HG02885 (cell line): ENCODE data around the gene NTNG1.
"Not testable (repeated sequence)": the region's sequence is repeated elsewhere in the genome, so short reads cannot be mapped to it uniquely, and the experiment has no call there.

ENCODE experiments used
- ATAC-seq: cut with Tn5 transposase; IDR thresholded peaks from one replicate; pipeline ENCODE4 v1.9.1; 2021; ENCODE audit warnings: mild to moderate bottlenecking; ENCODE audit not compliant: unreplicated experiment, poor library complexity

Gene NTNG1

DNA sequence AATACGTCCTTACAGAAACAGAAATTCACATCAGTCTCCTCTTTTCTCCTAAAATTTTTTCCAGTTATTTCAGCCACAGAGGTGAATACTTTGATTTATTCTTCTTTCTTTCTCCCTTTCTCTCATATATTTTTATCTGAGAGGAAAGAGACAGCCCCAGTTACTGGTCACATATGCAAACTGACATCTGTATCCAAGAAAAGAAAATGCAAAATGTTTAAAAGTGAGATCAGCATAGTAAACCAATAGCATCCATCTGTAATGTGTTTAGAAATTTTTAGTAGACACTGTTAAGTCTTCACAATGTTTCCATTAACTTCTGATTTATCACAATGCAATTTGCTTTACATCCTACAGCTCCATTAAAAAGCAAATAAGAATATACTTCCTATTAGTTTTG lies 53.5 kb downstream of the NTNG1 start:
- ATAC-seq: no peak

DNA sequence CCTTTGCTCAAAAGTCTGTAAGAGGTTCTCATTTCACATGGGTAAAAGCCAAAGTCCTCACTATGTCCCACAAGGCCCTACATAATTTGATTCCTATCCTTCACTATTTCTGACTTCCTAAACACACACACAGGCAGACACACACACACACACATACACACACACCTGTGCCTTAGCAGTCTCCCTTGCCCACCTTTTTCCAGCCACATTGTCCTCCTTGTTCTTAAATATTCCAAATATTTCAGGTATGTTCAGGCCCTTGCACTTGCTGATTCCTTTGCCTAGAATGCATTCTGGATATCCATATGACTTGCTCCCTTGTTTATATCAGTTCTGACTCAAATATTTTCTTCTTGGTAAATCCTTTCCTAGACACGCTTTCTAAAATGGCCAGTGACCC lies 54.6 kb downstream of the NTNG1 start:
- no peak for ATAC-seq

DNA sequence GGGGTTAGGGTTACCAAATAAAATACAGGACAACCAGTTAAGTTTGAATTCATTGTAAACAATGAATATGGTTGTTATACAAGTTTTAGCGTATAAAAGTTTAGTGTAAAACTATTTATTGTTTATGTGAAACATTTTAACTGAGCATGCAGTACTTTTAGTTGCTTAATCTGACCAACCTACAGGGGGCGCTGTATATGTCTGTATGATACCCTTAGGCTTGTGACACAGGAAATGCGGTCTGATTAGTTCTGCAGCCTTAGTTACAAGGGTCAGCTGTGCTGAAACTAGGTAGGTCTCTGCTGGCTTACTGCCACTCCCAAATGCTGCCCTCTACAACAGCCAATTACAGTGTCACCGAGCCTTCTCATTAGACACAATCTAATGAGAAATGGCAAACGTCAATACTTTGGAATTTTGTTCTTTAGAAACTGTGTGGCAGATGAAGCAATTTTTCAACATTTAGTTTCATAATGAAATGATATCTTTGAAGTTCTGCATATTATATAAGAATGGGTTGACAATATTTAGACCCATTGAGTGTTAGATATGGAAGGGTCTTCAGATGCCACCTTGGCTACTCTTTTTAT lies 56.2 kb downstream of the NTNG1 start:
- peak; percentile 82 for ATAC-seq

DNA sequence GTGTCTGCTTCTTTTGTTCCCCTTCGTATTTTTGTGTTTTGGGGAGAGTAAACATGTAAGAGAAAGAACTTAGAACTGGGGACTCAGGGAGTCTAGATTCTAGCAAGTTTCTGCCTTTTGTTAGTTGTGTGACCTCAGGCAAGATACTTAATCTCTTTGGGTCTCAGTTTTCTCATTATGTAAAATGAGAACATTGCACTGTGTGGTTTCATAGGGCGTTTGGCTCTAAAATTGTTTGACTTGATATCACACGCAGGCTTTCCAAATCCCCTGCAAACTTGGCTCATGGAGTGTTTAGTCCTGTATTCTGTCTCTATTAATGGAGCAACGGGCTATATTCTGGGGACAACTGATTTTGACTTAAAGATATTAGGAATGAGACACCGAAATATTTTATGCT lies 57.7 kb downstream of the NTNG1 start:
- no peak for ATAC-seq

DNA sequence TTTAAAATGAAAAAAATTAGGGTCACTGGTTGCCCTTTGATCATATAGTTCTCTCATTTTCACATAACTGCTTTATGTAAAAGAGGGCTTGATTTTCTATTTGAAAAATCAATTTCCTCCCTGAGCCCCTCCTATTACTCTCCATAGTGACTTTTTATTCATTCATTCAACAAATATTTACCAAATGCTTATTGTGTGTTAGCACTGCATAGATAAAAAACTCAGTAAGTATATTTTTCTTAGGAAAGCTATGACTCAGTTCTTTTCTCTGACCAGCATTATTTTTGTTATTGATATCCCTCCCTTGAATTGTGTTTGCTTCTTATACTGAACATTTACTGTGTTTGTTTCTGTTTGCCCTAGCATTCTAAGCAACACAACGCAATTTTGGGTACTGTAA lies 59.8 kb downstream of the NTNG1 start:
- no peak for ATAC-seq

DNA sequence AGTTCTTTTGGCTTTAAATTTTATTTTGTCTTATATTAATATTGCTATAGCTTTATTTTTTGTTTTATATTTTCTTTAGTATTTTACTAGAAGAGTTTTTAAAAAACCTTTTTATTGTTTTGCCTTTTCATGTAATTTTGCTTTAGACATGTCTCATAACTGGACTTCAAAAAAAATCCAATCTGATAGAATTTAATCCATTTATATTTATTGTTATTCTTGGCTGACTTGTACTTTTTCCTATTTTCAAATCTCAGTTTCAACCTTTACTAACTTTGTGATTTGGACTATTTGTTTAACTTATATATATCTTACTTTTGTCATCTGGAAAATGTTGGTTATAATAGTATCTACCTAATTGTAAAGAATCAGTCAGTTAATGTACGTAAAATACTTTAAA lies 61.2 kb downstream of the NTNG1 start:
- no peak for ATAC-seq

DNA sequence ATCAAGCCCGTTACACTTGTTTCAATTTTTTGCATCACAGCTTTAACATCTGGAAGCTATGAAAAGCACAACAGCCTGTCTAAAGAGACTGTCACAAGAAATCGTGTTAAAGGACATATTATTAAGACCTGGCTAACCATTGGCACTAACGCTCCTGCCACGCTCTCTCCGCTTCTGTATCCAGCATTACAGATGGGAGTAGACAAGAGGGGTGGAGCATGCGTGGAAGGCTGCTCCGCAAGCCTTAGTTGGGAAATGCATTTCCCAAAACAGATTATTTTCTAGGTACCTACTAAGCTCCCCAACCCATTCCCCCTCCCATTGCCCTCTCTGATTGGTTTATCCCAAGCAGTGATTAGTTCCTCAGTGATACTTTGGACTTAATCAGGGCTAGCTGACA lies 72.4 kb downstream of the NTNG1 start:
- no peak for ATAC-seq

DNA sequence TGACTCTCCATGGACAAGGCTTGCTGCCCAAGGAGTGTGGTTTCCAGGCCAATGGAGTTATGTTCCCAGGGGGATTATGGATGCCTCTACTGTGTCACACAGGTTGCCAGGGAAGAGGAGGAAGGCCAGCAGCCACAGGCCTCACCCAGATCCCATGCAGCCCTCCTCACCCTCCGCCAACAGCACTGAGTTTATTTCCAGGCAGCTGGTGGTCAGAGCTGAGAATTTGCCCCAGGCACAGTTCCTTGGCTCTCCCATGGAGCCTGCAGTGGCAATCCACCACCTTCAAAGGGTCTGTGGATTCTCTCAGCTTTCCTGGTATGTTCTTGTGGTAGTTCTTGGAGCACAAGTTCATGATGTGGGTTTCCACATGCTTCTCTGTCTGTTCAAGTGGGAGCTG lies 79.2 kb downstream of the NTNG1 start:
- ATAC-seq: no peak

DNA sequence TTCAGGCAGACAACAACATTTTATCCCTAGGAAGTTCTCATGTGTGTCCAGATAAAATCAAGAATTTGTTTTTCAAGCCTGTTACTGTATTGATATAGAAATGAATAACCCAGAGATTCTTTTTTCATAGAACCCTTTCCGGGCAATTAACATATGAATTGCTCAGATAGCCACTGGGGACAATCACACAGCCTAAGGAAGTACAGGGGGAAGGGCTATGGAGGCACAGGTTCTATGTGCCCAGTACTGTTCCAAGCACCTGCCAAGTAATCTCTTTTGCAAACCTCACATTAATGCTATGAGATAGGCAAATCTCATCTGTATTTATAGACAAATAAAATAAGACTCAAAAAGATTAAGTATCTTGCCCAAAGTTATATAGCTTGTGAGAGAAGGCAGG lies 84.9 kb downstream of the NTNG1 start:
- ATAC-seq: no peak

DNA sequence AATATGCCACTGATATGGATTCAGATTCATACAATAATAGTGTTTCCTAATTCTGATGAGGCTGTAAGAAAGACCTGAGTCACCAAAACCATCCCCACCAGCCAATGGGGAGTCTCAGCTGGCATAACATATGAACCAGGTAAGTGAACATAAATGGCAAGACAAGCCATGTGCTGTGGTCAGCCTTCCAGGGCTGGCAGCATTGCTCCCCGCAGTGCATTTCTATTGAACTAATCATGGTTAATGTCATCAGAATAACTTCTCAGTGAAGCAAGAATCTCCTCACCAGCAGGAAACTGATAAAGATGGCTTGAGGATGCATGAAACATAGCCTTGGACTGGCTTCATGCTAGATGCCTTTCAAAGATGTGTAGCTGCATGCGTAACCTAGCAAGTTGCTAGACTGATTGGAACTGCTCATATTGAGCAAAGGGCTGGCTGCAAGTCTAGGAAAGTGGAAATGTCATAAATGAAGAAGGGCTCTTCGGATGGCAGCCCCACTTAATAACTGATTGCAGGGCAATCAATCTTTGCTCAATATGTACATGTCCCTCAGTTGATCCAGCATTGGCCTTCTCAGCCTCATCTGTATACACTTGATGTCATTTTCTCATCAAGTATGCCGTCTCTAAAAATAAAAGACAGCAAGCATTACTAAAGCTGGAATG lies 88.0 kb downstream of the NTNG1 start:
- no peak for ATAC-seq

DNA sequence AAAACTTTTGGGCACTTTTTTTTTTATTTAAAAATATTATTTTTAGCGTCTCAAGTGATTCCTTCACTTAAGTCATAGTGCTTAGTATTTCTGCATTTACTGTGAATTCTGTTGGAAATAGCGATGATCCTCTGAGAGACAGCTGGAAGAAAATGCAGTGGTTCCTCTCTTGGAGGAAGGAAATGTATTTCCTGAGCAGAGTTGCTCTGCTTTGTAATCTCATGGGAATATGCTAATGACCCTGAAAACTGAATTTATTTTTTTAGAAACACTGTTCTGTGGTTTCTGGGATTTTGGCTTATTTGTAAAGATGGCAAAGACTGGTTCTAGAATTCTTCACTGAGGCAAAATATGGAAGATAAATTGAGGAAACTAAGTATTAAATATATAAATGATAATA lies 88.9 kb downstream of the NTNG1 start:
- no peak for ATAC-seq

DNA sequence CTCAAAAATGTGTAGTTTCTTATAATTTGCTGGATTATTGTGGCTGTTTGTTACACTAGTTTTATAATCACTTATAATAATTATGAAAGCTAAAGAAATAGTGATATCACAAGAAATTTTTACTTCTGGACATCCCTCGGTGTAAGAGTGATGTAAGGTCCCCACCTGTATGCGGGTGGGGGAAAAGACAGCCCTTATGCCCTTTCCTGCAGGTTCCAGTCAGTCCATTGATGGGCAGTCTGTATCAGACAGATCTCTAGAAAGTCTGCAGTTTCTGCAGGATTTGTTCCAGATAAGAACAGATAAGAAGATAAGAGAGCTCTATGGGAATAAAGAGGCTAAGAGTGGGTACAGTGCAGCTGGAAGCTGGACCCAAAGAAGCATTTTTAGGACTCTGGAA lies 89.3 kb downstream of the NTNG1 start:
- ATAC-seq: no peak

DNA sequence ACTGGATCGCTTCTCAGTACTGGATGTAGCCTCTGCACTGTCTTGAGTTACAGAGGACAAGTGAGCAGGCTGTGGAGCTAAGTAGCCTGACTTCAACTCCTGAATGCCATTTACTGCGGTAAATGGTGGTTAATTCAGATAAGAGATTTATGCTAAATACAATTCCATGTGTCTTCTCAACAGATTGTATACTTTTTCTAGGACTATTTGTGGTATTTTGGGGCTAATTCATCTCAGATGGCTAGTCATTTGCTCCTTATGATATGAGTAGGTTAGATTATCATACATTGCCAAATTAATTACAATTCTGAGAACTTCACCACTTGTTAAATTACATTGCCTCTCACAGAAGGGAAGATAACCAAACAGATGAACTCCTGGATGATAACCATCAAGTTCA lies 90.5 kb downstream of the NTNG1 start:
- ATAC-seq: no peak

DNA sequence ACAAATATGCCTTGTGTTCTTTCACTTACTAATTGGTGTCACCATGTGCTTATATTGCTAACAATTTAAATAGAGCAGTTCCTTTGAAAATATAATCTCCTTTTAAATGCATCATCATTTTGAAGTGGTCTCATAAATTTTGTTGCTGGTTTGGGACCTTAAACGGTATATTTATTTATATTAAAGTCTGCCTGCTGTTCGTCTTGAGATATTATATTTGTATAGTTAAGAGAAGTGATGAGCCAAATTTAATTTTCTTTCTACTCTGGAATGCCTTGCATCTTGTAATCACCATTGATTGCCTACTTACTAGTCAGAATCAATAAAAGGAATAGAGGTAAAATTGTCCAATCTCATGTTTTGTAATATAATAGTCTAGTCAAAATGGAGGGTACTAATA lies 91.6 kb downstream of the NTNG1 start:
- ATAC-seq: no peak

DNA sequence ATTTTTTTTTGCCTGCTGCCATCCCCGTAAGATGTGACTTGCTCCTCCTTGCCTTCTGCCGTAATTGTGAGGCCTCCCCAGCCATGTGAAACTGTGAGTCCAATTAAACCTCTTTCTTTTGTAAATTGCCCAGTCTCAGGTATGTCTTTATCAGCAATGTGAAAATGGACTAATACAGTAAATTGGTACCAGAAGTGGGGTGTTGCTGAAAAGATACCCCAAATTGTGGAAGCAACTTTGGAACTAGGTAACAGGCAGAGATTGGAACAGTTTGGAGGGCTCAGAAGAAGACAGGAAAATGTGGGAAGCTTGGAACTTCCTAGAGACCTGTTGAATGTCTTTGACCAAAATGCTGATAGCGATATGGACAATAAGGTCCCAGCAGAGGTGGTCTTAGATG lies 95.9 kb downstream of the NTNG1 start:
- ATAC-seq: not testable (repeated sequence)

DNA sequence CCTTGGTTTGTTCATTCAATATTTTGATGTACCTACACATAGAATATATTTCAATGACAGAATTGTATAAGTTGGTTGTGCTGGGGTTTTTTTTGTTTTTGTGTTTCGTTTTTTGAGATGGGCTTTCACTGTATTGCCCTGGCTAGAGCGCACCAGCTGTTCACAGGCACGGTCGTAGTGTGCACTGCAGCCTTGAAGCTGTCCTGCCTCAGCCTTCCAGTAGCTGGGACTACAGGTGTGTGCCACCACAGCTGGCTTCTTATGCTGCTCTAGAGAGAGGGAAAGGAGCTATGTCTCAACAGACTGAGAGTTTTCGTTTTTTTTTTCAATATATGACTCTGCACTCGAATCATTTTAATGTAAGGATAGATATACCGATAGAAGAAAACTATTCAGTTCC lies 102.6 kb downstream of the NTNG1 start:
- ATAC-seq: no peak

DNA sequence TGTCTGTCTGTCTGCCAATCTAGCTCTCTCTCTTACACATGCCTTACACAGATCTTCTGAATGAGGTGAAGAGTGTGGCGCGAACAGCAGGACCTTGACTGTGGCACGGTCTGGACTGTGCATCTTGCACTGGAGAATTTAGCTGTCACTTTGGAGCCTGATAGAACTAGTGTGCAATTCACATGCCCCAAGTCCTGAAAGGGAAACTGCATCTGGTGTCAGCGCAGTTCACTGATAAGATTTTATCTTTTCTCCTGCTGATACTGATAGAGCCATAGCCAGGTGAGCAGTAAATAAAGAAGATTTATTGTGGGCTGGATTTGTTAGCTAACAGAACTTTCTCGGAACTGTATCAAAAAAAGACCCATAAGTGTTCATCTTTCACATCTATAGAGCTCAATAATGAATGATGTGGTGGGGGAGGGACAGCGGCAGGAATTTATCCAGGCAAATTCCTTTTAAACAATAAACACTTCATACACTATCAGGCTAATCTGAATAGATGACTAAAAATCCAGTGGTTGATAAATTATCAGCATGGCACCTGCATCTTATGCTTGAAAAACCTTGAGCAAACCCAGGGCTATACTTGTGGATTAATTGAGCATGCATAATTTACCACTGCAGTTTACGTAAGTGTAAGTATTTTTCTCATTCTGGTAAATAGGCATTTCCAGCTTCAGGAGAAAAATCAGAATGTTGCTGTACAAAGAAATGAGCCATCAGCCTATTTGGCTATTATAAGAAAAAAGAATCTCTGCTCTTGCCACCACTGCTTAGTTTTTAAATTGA lies 104.1 kb downstream of the NTNG1 start:
- no peak for ATAC-seq

DNA sequence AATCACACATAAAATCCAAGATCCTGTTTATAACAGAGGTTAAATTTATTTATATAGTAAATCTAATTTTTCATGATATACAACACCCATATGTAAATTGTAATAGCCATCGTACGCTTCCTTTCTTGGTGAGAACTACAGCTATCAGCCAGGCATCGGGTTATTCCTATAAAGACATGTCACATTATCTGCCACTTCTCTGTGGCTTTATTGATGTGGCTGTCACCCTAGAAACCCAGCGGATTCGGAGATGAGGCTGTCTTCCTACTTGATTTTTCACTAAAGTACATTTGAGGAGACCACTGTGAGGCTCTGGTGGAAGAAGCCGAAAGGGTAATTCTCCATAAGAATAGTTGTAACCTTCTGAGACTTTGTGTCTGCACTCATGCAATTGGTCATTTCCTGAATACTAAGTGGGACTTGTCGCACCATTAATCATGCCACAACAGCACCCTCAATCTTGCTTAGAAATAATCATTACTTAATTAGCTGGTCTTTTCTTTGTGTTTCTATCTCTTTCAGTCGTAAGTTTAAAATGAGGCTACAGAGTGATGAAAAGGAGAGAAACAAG lies 106.0 kb downstream of the NTNG1 start:
- peak; percentile 69 for ATAC-seq

DNA sequence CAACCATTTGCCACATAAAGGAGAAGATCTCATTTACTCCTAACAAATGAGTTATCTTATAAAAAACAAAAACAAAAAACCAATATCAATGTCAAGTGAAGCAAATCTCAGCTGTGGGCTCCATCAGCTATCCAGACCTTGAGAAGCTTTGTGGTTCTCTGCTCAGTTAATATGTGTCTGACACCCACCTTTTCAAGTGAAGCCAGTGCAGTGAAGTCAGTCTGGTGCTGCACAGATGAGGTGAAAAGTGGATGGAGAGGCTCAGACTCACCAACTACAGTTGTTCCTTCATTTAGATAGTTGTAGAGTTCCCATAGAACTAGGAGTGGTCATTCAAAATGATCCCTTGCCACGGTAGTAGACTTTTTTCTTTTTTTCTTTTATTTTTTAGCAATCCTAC lies 106.8 kb downstream of the NTNG1 start:
- peak; percentile 24 for ATAC-seq

DNA sequence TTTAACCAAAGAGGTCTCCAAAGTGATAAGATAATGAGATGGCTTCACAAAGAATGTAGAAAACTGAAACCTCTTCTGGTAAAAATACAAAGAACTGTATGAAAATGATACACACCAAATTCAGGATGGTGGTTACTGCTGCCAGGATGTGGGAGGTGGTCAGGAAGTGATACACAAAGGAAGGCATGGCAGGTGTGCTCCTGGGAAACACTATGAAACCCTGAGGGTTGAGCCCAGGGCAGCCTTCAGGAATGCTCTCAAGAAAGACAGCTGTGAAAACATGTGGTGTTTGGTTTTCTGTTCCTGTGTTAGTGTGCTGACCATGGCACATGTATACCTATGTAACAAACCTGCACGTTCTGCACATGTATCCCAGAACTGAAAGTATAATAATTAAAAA lies 109.3 kb downstream of the NTNG1 start:
- no peak for ATAC-seq

DNA sequence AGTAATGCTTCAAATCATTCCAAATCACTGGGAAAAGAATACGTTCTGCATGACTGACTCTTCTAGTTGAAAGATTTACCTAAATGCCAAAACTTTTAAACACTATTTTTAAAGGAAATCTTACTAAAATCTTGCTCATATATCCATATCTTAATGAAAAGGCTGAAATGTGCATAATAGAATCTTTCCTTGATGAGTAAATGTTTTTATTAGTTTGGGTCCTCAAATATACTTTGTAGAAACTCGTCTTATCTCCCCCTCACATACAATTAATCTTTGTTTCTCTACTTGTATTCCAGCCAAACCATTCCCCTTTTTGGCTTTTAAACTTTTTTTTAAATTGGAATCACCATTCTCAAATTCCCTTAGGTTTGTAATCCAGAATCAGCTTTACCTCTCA lies 110.2 kb downstream of the NTNG1 start:
- ATAC-seq: no peak
